ENCODE results near the gene SLC39A1. TPM values are rescaled to one million over a fixed set of nuclear protein-coding genes. Genes with fewer than 3 reads are reported as not detected.

The SLC39A1 gene
- polyA plus RNA-seq, 2 of the 4 experiments (the other 2 are of a cell fraction): 80.6 to 108 TPM

DNA sequence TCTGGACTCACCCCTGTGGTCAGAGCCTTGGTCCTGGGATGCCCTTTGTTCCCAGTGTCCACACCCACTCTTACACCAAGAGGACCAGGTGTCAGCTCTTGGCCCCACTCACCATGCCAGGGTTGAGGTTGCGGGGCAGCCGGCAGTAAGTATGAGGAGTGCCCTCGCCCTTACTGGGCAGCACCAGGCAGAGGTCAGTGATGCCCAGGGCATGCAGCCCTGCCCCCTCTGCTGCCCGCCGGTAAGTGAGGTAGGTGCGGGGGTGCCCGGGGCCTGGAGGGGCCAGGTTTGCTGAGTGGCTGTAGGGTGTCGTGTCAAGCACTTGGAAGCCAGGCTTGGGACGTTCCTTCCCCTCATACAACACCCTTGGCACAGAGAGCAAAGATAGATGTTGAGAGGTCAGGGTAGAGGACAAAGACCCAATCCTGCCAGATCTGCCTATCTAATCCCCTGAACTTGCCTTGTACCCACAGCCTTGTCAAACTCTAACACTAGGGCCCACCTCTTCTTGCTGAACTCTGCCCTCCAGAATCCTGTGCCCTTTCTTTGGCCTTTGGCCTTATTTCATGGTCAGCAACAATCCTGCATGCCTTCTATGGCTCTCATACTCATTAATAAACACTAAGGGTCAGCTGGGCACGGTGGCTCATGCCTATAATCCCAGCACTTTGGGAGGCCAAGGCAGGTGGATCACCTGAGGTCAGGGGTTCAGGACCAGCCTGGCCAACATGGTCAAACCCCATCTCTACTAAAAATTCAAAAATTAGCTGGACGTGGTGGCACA, 20.4 kb downstream of the SLC39A1 start:
- Histone ChIP-seq H3K27ac (no peak overlapping the region), H3K4me3 (no peak overlapping the region), H3K9me3 (no peaks in the 10 kb centered on the region), H3K4me2 (no peak overlapping the region), H3K4me1 (peaks cover 16% of the 10 kb centered on the region)
- DNase-seq (ENCODE audit: low read depth in 1 of 2, low spot score in 1 of 2) (no peak), ATAC-seq (no peak), FAIRE-seq (no peak)
- TF ChIP-seq RARB (CRISPR knock-in tag; IDR thresholded peaks at IDR 0.05) (no peak), EHMT2 (IDR thresholded peaks at IDR 0.05; ENCODE audit: low read depth) (no peak), CEBPB (IDR thresholded peaks at IDR 0.05) (no peak), SMC3 (IDR thresholded peaks at IDR 0.05) (no peak), TP53 (CRISPR knock-in tag; IDR thresholded peaks at IDR 0.05) (no peak)
- TF ChIP-seq, protein P1, sequence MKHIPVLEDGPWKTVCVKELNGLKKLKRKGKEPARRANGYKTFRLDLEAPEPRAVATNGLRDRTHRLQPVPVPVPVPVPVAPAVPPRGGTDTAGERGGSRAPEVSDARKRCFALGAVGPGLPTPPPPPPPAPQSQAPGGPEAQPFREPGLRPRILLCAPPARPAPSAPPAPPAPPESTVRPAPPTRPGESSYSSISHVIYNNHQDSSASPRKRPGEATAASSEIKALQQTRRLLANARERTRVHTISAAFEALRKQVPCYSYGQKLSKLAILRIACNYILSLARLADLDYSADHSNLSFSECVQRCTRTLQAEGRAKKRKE (CRISPR knock-in tag; IDR thresholded peaks at IDR 0.05; ENCODE audit: low read depth): no peak
- TF ChIP-seq, protein P2, sequence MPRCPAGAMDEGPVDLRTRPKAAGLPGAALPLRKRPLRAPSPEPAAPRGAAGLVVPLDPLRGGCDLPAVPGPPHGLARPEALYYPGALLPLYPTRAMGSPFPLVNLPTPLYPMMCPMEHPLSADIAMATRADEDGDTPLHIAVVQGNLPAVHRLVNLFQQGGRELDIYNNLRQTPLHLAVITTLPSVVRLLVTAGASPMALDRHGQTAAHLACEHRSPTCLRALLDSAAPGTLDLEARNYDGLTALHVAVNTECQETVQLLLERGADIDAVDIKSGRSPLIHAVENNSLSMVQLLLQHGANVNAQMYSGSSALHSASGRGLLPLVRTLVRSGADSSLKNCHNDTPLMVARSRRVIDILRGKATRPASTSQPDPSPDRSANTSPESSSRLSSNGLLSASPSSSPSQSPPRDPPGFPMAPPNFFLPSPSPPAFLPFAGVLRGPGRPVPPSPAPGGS (IDR thresholded peaks at IDR 0.05): no peak
- TF ChIP-seq, protein P3, sequence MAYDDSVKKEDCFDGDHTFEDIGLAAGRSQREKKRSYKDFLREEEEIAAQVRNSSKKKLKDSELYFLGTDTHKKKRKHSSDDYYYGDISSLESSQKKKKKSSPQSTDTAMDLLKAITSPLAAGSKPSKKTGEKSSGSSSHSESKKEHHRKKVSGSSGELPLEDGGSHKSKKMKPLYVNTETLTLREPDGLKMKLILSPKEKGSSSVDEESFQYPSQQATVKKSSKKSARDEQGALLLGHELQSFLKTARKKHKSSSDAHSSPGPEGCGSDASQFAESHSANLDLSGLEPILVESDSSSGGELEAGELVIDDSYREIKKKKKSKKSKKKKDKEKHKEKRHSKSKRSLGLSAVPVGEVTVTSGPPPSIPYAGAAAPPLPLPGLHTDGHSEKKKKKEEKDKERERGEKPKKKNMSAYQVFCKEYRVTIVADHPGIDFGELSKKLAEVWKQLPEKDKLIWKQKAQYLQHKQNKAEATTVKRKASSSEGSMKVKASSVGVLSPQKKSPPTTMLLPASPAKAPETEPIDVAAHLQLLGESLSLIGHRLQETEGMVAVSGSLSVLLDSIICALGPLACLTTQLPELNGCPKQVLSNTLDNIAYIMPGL (CRISPR knock-in tag; IDR thresholded peaks at IDR 0.05; ENCODE audit: borderline replicate concordance): no peak
- WGBS (ENCODE audit: missing lambda C conversion rate): 97% methylated on average over 10 of the region's 11 CpGs
- POLR2A ChIA-PET: no interaction called here
- CTCF ChIA-PET: interaction anchor here (1.6 to 5.8 kb wide), 4 partner anchors 14 to 44 kb away, joined by 4 to 75 read pairs (median 14); partner anchors contain the start of genes CRTC2 and RAB13

DNA sequence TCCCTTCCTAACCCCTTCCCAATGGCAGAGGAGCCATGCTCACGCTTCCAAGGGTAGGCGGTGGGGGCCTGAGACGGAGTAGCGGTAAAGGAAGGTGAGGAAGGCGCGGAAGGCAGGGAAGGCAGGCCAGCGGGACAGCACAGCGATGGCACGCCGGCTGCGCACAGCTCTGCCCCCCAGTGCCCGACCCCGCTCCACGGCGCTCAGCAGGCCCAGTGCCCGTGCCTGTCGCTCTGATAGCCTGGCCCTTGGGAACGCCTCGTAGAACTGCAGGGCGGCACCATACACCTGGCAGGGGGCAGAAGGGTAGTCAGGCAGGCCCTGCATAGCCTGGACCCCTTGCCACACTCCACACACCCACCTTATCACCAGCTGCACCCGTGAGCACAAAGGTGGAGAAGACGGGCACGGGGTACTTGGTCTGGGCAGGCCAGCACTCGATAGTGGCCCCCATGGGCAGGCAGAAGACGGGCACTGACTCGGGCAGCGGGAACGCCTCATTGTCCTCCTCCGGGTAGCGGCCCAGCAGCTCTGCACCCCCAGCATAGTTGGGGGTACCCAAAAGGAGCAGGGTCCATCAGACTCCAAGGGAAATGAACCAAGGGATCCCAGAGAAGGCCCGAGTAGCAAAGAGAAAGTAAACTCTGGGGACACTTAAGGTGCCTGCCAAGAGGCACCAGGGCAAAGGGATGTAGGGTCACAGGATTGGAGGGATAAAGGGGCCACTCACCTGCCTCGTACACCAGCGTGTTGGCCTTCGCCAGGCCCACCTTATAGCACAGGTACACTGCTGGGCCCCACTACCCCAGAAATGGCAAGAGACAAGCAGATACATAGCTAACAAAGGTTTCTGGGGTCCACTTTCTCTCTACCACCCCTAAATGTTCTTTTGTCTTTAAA, 21.3 kb downstream of the SLC39A1 start:
- Histone ChIP-seq H3K4me2 (no peak overlapping the region), H3K27ac (no peak overlapping the region), H3K9me3 (no peaks in the 10 kb centered on the region), H3K4me1 (peaks cover 16% of the 10 kb centered on the region), H3K4me3 (no peak overlapping the region)
- TF ChIP-seq NR3C1 (IDR thresholded peaks at IDR 0.05) (no peak), ZNF302 (CRISPR knock-in tag; IDR thresholded peaks at IDR 0.05) (no peak), CHD2 (IDR thresholded peaks at IDR 0.05; ENCODE audit: low read length, partially characterized antibody) (no peak), NPAS2 (CRISPR knock-in tag; IDR thresholded peaks at IDR 0.05; ENCODE audit: borderline replicate concordance) (no peak), RAD21 (conservative IDR thresholded peaks at IDR 0.05 in 1 of 2, IDR thresholded peaks at IDR 0.05 in 1 of 2) (no peak)
- TF ChIP-seq, protein P1 (CRISPR knock-in tag; IDR thresholded peaks at IDR 0.05; ENCODE audit: low read depth): no peak
- TF ChIP-seq, protein P4, sequence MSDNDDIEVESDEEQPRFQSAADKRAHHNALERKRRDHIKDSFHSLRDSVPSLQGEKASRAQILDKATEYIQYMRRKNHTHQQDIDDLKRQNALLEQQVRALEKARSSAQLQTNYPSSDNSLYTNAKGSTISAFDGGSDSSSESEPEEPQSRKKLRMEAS (IDR thresholded peaks at IDR 0.05): no peak
- TF ChIP-seq, protein P5, sequence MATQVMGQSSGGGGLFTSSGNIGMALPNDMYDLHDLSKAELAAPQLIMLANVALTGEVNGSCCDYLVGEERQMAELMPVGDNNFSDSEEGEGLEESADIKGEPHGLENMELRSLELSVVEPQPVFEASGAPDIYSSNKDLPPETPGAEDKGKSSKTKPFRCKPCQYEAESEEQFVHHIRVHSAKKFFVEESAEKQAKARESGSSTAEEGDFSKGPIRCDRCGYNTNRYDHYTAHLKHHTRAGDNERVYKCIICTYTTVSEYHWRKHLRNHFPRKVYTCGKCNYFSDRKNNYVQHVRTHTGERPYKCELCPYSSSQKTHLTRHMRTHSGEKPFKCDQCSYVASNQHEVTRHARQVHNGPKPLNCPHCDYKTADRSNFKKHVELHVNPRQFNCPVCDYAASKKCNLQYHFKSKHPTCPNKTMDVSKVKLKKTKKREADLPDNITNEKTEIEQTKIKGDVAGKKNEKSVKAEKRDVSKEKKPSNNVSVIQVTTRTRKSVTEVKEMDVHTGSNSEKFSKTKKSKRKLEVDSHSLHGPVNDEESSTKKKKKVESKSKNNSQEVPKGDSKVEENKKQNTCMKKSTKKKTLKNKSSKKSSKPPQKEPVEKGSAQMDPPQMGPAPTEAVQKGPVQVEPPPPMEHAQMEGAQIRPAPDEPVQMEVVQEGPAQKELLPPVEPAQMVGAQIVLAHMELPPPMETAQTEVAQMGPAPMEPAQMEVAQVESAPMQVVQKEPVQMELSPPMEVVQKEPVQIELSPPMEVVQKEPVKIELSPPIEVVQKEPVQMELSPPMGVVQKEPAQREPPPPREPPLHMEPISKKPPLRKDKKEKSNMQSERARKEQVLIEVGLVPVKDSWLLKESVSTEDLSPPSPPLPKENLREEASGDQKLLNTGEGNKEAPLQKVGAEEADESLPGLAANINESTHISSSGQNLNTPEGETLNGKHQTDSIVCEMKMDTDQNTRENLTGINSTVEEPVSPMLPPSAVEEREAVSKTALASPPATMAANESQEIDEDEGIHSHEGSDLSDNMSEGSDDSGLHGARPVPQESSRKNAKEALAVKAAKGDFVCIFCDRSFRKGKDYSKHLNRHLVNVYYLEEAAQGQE (IDR thresholded peaks at IDR 0.05): no peak
- FAIRE-seq (no peak), ATAC-seq (no peak), DNase-seq (ENCODE audit: low read depth in 1 of 2, low spot score in 1 of 2) (no peak)
- ChIA-PET POLR2A (no interaction called here), CTCF (interaction anchor here (0.5 to 5.8 kb wide), 4 partner anchors 12 to 44 kb away, joined by 3 to 75 read pairs (median 10); partner anchors contain the start of genes CRTC2 and RAB13)
- 93% methylated on average over 34 of the region's 34 CpGs for WGBS (ENCODE audit: missing lambda C conversion rate)

All from A549 (cell line).